ENCODE measurements around the gene RPS28. TPM values are rescaled to one million over a fixed set of nuclear protein-coding genes. Genes with fewer than 3 reads are reported as not detected.

The RPS28 gene
- total RNA-seq, 1 experiment from 2014 or later: 1,301 TPM

GRCh38 chr19:8333767-8334457, 12.6 kb downstream of the RPS28 start:
- ChIA-PET CTCF (no interaction called here), POLR2A (ENCODE audit: low non-redundant PET) (interaction anchor here (0.6 kb wide), 1 partner anchor 175 kb away, joined by 6 read pairs; no protein-coding TSS in a partner anchor)
- H3K4me3 ChIP-seq (ENCODE audit: low read depth, low read length, poor library complexity, severe bottlenecking): peak overlapping the region; percentile 4
- H3K27me3 ChIP-seq (replicated peaks; ENCODE audit: insufficient read depth, low read depth, low read length, poor library complexity): peaks cover 25% of the 10 kb centered on the region
- H3K9me3 ChIP-seq (ENCODE audit: low read depth, low read length, poor library complexity, severe bottlenecking): no peaks in the 10 kb centered on the region
- no peaks in the 10 kb centered on the region for H3K4me1 ChIP-seq (ENCODE audit: insufficient read depth, low read length, poor library complexity, severe bottlenecking)
- TF ChIP-seq CTCF (conservative IDR thresholded peaks at IDR 0.05; ENCODE audit: low read depth, low read length) (no peak), EZH2 (IDR thresholded peaks at IDR 0.05; ENCODE audit: borderline replicate concordance, low read depth, low read length, poor library complexity, severe bottlenecking) (no peak)
- H3K36me3 ChIP-seq (ENCODE audit: insufficient read depth, low read length, poor library complexity, severe bottlenecking): no peaks in the 10 kb centered on the region
- no peak for DNase-seq (ENCODE audit: low spot score)
- no TSS peak for BruUV-seq (replicated peaks)
- no peak overlapping the region for H3K27ac ChIP-seq (ENCODE audit: low read depth, low read length, poor library complexity, severe bottlenecking)
- intact Hi-C loops (cut with micrococcal nuclease; ENCODE audit: unreplicated experiment): no loop called here

- Histone ChIP-seq H3K27ac (ENCODE audit: low read depth, low read length, poor library complexity, severe bottlenecking) (no peak overlapping the region), H3K36me3 (ENCODE audit: insufficient read depth, low read length, poor library complexity, severe bottlenecking) (no peaks in the 10 kb centered on the region), H3K27me3 (replicated peaks; ENCODE audit: insufficient read depth, low read depth, low read length, poor library complexity) (peaks cover 25% of the 10 kb centered on the region), H3K4me1 (ENCODE audit: insufficient read depth, low read length, poor library complexity, severe bottlenecking) (no peaks in the 10 kb centered on the region), H3K4me3 (ENCODE audit: low read depth, low read length, poor library complexity, severe bottlenecking) (peak overlapping the region; percentile 46), H3K9me3 (ENCODE audit: low read depth, low read length, poor library complexity, severe bottlenecking) (no peaks in the 10 kb centered on the region)
- DNase-seq (ENCODE audit: low spot score): peak; percentile 78
- no TSS peak for BruUV-seq (replicated peaks)
- POLR2A ChIA-PET (ENCODE audit: low non-redundant PET): interaction anchor here (0.6 kb wide), 2 partner anchors 138 to 174 kb away, joined by 3 to 6 read pairs; no protein-coding TSS in a partner anchor
- intact Hi-C loops (cut with micrococcal nuclease; ENCODE audit: unreplicated experiment): no loop called here
- CTCF ChIA-PET: no interaction called here
- TF ChIP-seq EZH2 (IDR thresholded peaks at IDR 0.05; ENCODE audit: borderline replicate concordance, low read depth, low read length, poor library complexity, severe bottlenecking) (no peak), CTCF (conservative IDR thresholded peaks at IDR 0.05; ENCODE audit: low read depth, low read length) (no peak)
Measured at GRCh38 chr19:8334458-8335342, 13.4 kb downstream of the RPS28 start.

DNA sequence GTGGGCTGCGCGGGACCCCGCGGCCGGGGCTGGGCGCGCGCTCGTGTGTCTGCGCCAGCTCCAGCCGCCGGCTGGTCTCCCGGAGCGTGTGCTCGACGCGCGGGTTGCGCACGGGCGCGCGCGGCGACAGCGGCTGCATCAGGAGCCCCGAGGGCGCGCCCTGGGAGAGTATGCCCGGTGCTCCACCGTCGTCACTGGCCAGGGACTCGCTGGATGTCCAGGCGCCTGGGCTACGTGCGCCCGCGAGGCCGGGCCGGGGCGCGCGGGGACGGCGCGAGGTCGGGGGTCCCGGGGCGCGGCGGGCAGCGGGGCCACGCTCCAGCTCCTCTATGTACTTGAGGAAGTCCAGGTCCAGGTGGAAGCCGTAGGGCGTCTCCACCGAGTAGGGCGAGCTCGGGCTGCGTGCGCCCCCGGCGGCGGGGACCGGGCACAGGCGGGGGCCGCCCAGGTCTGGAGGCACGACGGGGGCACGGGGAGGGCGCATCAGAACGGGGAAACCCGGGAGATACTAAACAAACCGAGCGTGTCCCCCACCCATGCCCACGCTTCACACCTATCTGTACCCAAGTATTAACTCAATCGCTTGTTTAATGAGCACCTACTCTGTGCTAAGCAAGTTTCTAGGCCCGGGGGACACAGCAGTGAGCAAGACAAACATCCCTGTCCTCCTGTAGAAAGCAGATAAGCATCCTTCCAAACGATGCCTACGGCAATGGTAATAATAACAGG, 14.2 kb downstream of the RPS28 start:
- POLR2A ChIA-PET (ENCODE audit: low non-redundant PET): interaction anchor here (0.6 kb wide), 1 partner anchor 137 kb away, joined by 3 read pairs; no protein-coding TSS in a partner anchor
- BruUV-seq (replicated peaks): no TSS peak
- intact Hi-C loops (cut with micrococcal nuclease; ENCODE audit: unreplicated experiment): no loop called here

More for the DNA sequence above, 14.2 kb downstream of the RPS28 start:
- Histone ChIP-seq H3K9me3 (ENCODE audit: low read depth, low read length, poor library complexity, severe bottlenecking) (no peaks in the 10 kb centered on the region), H3K4me3 (ENCODE audit: low read depth, low read length, poor library complexity, severe bottlenecking) (peak overlapping the region; percentile 46), H3K36me3 (ENCODE audit: insufficient read depth, low read length, poor library complexity, severe bottlenecking) (no peaks in the 10 kb centered on the region), H3K27me3 (replicated peaks; ENCODE audit: insufficient read depth, low read depth, low read length, poor library complexity) (peaks cover 25% of the 10 kb centered on the region), H3K27ac (ENCODE audit: low read depth, low read length, poor library complexity, severe bottlenecking) (no peak overlapping the region), H3K4me1 (ENCODE audit: insufficient read depth, low read length, poor library complexity, severe bottlenecking) (no peaks in the 10 kb centered on the region)
- DNase-seq (ENCODE audit: low spot score): no peak
- TF ChIP-seq CTCF (conservative IDR thresholded peaks at IDR 0.05; ENCODE audit: low read depth, low read length) (peak; percentile 43), EZH2 (IDR thresholded peaks at IDR 0.05; ENCODE audit: borderline replicate concordance, low read depth, low read length, poor library complexity, severe bottlenecking) (no peak)
- CTCF ChIA-PET: no interaction called here
